NCI-H1436 (cell line): Measurements from ENCODE around the gene PSENEN.
A peak's percentile ranks its signal among the peaks of the same experiment; 100 is the strongest.
"Not testable (repeated sequence)": the region's sequence is repeated elsewhere in the genome, so short reads cannot be mapped to it uniquely, and the experiment has no call there.

ENCODE experiments used
- DNase-seq: peaks from one replicate; lab custom pipeline; 2025; lab: John Stamatoyannopoulos, UW

PSENEN gene

DNA sequence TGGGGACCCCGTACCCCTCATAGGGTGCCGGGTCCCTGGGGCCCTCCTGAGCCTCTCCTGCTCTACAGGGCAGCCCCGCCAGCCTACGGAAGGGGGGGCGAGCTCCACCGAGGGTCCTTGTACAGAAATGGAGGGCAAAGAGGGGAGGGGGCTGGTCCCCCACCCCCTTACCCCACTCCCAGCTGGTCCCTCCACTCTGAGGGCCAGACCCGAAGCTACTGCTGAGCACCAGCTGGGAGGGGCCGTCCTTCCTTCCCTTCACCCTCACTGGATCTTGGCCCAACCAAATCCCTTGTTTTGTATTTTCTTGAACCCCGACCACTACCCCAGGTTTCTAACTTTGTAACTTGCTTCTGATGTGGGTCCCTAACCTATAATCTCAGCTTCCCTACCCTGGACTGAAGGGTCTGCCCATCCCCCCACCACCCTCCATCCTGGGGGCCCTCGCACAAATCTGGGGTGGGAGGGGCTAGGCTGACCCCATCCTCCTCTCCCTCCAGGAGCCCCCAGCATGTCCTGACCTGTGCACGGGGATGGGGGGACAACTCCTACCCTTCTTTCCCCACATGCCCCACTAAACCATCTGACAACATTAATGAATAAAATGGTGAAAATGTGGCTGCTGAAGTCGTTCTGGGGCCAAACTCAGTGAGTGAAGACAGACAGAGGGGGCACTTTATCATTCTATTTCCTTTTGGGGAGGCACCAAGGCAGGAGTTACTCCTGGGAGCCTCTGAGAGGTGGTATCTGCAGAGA, 42.9 kb downstream of the PSENEN start:
- no peak for DNase-seq

GRCh38 chr19:35789195-35789977, 43.9 kb downstream of the PSENEN start:
- no peak for DNase-seq

- no peak for DNase-seq
Measured at GRCh38 chr19:35789978-35790944, 44.8 kb downstream of the PSENEN start.

DNA sequence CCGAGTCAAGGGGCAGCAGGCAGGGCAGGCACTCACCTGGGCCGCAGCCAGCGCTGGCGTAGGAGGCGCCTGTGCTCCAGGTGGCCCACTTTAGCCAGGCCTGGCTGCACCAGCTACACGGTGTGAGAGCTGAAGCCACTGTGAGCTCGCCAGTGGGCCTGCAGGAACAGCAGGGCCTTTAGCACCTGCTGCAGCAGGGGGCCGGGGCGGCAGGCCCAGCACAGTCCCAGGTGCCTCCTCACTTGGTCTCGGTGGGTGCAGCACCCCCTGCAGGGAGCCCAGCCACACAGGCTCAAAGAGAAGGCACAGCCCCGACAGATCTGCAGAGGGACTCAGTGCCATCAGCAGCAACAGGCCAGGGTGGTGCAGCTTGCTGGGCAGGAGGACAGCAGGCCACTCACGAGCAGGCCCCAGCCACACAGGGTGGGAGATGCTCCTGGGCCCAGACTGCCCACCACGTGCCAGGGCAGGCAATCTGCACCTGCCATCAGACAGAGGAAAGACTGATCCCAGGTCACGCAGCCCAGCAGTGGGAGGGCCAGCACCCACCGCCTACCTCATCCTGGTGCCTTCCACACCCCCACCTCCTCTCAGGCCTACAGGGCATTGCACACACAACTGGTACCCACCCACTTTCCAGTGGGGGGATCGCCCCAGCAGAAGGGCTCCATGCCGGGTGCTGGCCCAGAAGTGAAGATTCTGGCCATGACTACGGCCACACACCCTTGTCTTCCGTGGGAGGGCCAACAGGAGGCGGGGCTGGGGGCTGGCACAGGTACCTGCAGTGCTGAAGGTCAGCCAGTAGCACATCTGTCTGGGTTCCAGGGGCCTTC, 45.7 kb downstream of the PSENEN start:
- DNase-seq: peak; percentile 9

- DNase-seq: no peak
Measured at GRCh38 chr19:35791814-35792279, 46.4 kb downstream of the PSENEN start.

- DNase-seq: no peak
Measured at GRCh38 chr19:35792312-35792711, 46.9 kb downstream of the PSENEN start.

DNA sequence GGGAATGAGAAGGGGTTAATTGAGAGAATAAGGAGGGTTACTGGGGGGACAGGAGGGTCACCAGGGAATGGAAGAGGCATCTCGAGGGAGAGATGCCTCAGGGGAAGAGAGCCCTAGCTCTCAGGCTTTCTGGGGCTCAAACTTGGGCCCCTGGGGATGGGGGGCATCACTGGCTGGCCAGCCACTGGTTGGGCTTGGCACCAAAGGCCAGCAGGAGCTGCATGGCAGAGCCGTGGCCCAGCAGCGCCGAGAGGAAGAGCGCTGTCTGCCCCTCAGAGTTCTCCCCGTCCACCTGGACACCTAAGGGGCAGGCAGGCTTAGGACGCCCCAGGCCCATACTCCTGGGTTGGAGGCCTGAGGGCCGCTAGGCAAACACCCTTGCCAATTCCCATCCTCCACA, 47.4 kb downstream of the PSENEN start:
- DNase-seq: no peak

DNA sequence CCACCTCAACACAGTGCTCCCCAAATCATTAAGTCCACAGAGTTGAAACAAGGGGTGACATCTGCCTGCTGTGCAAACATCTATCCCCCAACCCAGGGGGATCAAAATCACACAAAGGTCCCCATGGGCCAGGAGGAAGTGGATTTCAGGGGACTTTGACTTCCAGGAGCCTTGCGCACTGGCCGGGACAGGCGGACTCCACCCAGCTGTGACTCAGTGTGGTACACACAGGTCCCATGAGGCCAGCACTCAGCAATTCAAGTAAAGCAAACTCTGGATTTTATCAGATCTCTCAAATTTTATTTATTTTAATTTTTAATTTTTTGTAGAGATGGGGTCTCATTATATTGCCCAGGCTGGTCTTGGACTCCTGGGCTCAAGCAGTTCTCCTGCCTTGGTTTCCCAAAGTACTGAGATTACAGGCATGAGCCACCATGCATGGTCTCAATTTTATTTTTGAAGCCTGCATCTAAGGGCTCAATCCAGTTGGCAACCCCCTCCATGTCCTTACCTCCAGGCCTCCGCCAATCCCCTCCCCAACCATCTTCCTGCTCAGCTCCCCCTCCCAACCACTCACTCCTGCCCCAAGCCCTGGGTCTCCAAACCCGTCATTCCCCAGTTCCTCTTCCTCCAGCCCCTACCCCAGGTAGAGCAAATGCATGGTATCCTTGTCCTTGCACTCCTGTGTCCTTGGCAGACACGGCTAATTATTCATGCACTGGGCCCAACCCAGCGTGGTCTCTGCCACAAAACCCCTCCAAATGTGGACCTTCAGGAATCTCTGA, 48.1 kb downstream of the PSENEN start:
- DNase-seq: no peak

DNA sequence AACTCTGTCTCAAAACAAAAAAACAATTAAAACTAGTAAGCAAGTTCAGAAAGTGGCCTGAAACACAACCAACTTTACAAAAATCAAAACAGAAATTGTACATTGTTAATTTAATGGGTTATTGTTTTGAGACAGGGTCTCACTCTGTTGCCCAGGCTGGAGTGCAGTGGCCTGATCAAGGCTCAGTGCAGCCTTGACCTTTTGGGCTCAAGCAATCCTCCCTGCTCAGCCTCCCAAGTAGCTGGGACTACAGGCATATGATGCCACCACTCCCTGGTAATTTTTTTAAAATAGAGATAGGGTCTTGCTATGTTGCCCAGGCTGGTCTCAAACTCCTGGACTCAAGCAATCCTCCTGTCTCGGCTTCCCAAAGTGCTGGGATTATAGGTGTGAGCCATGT, 50.1 kb downstream of the PSENEN start:
- not testable (repeated sequence) for DNase-seq
